ENCODE data around the gene RBM42. TPM values are rescaled to one million over a fixed set of nuclear protein-coding genes. Genes with fewer than 3 reads are reported as not detected.

RBM42 gene
- total and polyA plus RNA-seq, 9 of the 15 experiments (the other 6 are each of a cell fraction or from before 2014, with no cell fraction given): 5.7 to 149 (median 32.4) TPM

DNA sequence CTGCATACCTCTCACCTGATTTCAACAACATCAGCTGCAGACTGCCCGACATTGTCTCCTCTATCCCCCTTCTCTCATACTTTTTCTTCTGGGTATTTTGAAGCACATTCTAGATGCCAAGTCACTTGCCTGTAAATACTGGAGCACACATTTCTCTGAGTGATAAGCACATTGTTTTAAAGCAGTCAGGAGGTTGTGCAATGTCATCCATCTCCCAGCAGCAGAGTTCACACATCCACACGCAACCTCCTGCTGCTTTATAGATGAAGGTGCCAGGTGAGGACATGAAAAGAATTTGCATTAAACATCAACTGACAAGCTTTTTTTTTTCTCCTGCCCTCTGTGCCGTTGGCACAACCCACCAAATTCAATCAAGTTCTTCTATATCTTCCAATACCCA, 43.0 kb downstream of the RBM42 start (continued):
- no peak for TF ChIP-seq ZNF253 (CRISPR knock-in tag; conservative IDR thresholded peaks at IDR 0.05)
- no peak for TF ChIP-seq STAT5B (CRISPR knock-in tag; IDR thresholded peaks at IDR 0.05)
- no peak for TF ChIP-seq BCL6 (CRISPR knock-in tag; IDR thresholded peaks at IDR 0.05)
- TF ChIP-seq TAF15 (IDR thresholded peaks at IDR 0.05; ENCODE audit: low read depth, low read length): no peak
- no peak for TF ChIP-seq BRD9 (IDR thresholded peaks at IDR 0.05; ENCODE audit: low read depth, partially characterized antibody)
- TF ChIP-seq OTX1 (CRISPR knock-in tag; IDR thresholded peaks at IDR 0.05): no peak
- TF ChIP-seq ZNF239 (CRISPR knock-in tag; IDR thresholded peaks at IDR 0.05): no peak
- TF ChIP-seq YBX1 (IDR thresholded peaks at IDR 0.05): no peak
- peak; percentile 30 for TF ChIP-seq CCNT2 (IDR thresholded peaks at IDR 0.05; ENCODE audit: borderline replicate concordance, extremely low read depth, insufficient read length, low read depth, low read length)
- no peak for TF ChIP-seq TCF7L2 (IDR thresholded peaks at IDR 0.05; ENCODE audit: low read depth, low read length)
- TF ChIP-seq FOXP1 (CRISPR knock-in tag; IDR thresholded peaks at IDR 0.05): no peak
- TF ChIP-seq SOX6 (IDR thresholded peaks at IDR 0.05): peak; percentile 93
- no peak for TF ChIP-seq CAMTA2 (CRISPR knock-in tag; conservative IDR thresholded peaks at IDR 0.05)
- TF ChIP-seq, protein P1, sequence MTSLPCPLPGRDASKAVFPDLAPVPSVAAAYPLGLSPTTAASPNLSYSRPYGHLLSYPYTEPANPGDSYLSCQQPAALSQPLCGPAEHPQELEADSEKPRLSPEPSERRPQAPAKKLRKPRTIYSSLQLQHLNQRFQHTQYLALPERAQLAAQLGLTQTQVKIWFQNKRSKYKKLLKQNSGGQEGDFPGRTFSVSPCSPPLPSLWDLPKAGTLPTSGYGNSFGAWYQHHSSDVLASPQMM (CRISPR knock-in tag; IDR thresholded peaks at IDR 0.05): no peak
- no peak for TF ChIP-seq PHB (CRISPR knock-in tag; IDR thresholded peaks at IDR 0.05)
- peak; percentile 77; the same call in 1 of the 2 replicates for TF ChIP-seq MAFF (IDR thresholded peaks at IDR 0.05; ENCODE audit: low read length)
- TF ChIP-seq, protein P2, sequence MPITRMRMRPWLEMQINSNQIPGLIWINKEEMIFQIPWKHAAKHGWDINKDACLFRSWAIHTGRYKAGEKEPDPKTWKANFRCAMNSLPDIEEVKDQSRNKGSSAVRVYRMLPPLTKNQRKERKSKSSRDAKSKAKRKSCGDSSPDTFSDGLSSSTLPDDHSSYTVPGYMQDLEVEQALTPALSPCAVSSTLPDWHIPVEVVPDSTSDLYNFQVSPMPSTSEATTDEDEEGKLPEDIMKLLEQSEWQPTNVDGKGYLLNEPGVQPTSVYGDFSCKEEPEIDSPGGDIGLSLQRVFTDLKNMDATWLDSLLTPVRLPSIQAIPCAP (CRISPR knock-in tag; IDR thresholded peaks at IDR 0.05; ENCODE audit: borderline replicate concordance): no peak
- no peak for TF ChIP-seq NONO (IDR thresholded peaks at IDR 0.05; ENCODE audit: low read depth in 2 of 2, low read length in 1 of 2)
- TF ChIP-seq BRCA1 (IDR thresholded peaks at IDR 0.05): no peak
- TF ChIP-seq BRCA1 (CRISPR knock-in tag; IDR thresholded peaks at IDR 0.05): no peak
- no peak for TF ChIP-seq ASH1L (IDR thresholded peaks at IDR 0.05; ENCODE audit: borderline replicate concordance, low read depth, partially characterized antibody)
- no peak for TF ChIP-seq ARID2 (IDR thresholded peaks at IDR 0.05)
- TF ChIP-seq, protein P3, sequence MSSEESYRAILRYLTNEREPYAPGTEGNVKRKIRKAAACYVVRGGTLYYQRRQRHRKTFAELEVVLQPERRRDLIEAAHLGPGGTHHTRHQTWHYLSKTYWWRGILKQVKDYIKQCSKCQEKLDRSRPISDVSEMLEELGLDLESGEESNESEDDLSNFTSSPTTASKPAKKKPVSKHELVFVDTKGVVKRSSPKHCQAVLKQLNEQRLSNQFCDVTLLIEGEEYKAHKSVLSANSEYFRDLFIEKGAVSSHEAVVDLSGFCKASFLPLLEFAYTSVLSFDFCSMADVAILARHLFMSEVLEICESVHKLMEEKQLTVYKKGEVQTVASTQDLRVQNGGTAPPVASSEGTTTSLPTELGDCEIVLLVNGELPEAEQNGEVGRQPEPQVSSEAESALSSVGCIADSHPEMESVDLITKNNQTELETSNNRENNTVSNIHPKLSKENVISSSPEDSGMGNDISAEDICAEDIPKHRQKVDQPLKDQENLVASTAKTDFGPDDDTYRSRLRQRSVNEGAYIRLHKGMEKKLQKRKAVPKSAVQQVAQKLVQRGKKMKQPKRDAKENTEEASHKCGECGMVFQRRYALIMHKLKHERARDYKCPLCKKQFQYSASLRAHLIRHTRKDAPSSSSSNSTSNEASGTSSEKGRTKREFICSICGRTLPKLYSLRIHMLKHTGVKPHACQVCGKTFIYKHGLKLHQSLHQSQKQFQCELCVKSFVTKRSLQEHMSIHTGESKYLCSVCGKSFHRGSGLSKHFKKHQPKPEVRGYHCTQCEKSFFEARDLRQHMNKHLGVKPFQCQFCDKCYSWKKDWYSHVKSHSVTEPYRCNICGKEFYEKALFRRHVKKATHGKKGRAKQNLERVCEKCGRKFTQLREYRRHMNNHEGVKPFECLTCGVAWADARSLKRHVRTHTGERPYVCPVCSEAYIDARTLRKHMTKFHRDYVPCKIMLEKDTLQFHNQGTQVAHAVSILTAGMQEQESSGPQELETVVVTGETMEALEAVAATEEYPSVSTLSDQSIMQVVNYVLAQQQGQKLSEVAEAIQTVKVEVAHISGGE (CRISPR knock-in tag; IDR thresholded peaks at IDR 0.05): peak in 1 of 3 experiments; percentile 64; a peak in 1 of 6 replicates
- TF ChIP-seq, protein P4, sequence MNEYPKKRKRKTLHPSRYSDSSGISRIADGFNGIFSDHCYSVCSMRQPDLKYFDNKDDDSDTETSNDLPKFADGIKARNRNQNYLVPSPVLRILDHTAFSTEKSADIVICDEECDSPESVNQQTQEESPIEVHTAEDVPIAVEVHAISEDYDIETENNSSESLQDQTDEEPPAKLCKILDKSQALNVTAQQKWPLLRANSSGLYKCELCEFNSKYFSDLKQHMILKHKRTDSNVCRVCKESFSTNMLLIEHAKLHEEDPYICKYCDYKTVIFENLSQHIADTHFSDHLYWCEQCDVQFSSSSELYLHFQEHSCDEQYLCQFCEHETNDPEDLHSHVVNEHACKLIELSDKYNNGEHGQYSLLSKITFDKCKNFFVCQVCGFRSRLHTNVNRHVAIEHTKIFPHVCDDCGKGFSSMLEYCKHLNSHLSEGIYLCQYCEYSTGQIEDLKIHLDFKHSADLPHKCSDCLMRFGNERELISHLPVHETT (CRISPR knock-in tag; conservative IDR thresholded peaks at IDR 0.05 in 1 of 2, IDR thresholded peaks at IDR 0.05 in 1 of 2): 0 out of 4 replicates have a peak, but pooled peaks of 1 of the 2 experiments have one; percentile 40
- TF ChIP-seq U2AF1 (optimal IDR thresholded peaks at IDR 0.05; ENCODE audit: low read depth, low read length): no peak

All from K562 (cell line).